ENCODE data around the gene PRKAB1. TPM values are rescaled to one million over a fixed set of nuclear protein-coding genes. Genes with fewer than 3 reads are reported as not detected.

The PRKAB1 gene
- total RNA-seq, 1 donor from 2014 or later = 22.7 TPM

- no peak for TF ChIP-seq CTCF (IDR thresholded peaks at IDR 0.05; ENCODE audit: insufficient read depth, low read depth, low read length)
- TF ChIP-seq EZH2 (IDR thresholded peaks at IDR 0.05; ENCODE audit: insufficient read depth, low read length) = no peak
- no peaks in the 10 kb centered on the region for H3K36me3 ChIP-seq (ENCODE audit: insufficient read depth, low read length)
- H3K36me3 Mint-ChIP-seq (ENCODE audit: low read depth, unreplicated experiment) = no peaks in the 10 kb centered on the region
- H3K4me1 ChIP-seq (ENCODE audit: insufficient read depth, low read length) = peaks cover 10% of the 10 kb centered on the region
- H2AFZ ChIP-seq (ENCODE audit: low read depth, low read length) = no peak overlapping the region
- no peaks in the 10 kb centered on the region for H3K79me2 ChIP-seq (ENCODE audit: insufficient read depth, low read length)
- no peaks in the 10 kb centered on the region for H3K9me3 Mint-ChIP-seq (ENCODE audit: unreplicated experiment)
- H4K20me1 ChIP-seq (ENCODE audit: insufficient read depth, low read length) = peaks cover 4% of the 10 kb centered on the region
- no peak overlapping the region for H3K27ac ChIP-seq (ENCODE audit: low read depth, low read length)
- no peaks in the 10 kb centered on the region for H3K9me3 ChIP-seq (ENCODE audit: insufficient read depth, low read depth, low read length)
- no peak overlapping the region for H3K27ac Mint-ChIP-seq (ENCODE audit: unreplicated experiment)
- no peaks in the 10 kb centered on the region for H3K4me1 Mint-ChIP-seq (ENCODE audit: low read depth, unreplicated experiment)
- H3K4me2 ChIP-seq (ENCODE audit: low read length) = no peak overlapping the region
- H3K4me3 Mint-ChIP-seq (ENCODE audit: unreplicated experiment) = no peak overlapping the region
- no peaks in the 10 kb centered on the region for H3K27me3 Mint-ChIP-seq (ENCODE audit: low read depth, unreplicated experiment)
- no peak for DNase-seq (ENCODE audit: low read depth)
- no peak overlapping the region for H3K4me3 ChIP-seq (ENCODE audit: insufficient read depth, low read depth, low read length)
- H3K9ac ChIP-seq (ENCODE audit: low read length) = no peak overlapping the region
- no peaks in the 10 kb centered on the region for H3K27me3 ChIP-seq (ENCODE audit: insufficient read depth, low read length)
- no peak for FAIRE-seq
Observed at GRCh38 chr12:119689935-119690500, 22.1 kb downstream of the PRKAB1 start.

DNA sequence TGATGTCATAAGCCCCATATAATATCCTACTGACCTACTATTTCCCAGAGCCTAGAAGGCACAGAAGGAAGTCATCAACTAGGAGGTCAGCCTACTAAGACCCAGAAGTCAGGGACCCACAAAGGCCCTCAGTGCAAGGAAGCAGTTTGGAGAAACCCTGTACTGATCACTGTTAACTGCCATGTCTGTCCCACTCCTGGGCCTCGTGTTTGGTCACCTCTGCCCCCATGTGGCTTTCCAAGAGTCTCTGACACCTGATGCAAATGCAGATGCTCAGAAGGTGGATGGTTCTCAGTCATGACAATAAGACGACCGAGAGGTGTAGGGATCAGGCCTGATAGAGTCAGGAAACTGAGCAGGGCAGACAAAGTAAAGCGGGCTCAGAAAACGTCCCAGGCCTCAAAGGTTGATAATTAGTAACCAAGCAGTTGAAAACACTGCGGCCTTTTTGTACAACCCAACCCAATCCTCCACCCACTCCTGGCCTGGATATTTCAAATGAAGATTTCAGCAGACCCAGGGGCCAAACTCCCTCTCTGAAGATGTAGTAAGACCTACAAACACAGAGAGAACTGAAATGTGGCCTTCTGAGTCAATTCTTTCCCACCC, 23.4 kb downstream of the PRKAB1 start:
- H3K79me2 ChIP-seq (ENCODE audit: insufficient read depth, low read length) = no peaks in the 10 kb centered on the region
- FAIRE-seq (no peak), DNase-seq (ENCODE audit: low read depth) (no peak)
- H2AFZ ChIP-seq (ENCODE audit: low read depth, low read length) = no peak overlapping the region
- no peak for TF ChIP-seq EZH2 (IDR thresholded peaks at IDR 0.05; ENCODE audit: insufficient read depth, low read length)
- TF ChIP-seq CTCF (IDR thresholded peaks at IDR 0.05; ENCODE audit: insufficient read depth, low read depth, low read length) = no peak
- H3K4me1 ChIP-seq (ENCODE audit: insufficient read depth, low read length) = peaks cover 10% of the 10 kb centered on the region
- H3K9ac ChIP-seq (ENCODE audit: low read length) = no peak overlapping the region
- H3K27me3 ChIP-seq (ENCODE audit: insufficient read depth, low read length) = no peaks in the 10 kb centered on the region
- no peak overlapping the region for H3K27ac ChIP-seq (ENCODE audit: low read depth, low read length)
- Mint-ChIP-seq H3K36me3 (ENCODE audit: low read depth, unreplicated experiment) (no peaks in the 10 kb centered on the region), H3K4me3 (ENCODE audit: unreplicated experiment) (no peak overlapping the region), H3K4me1 (ENCODE audit: low read depth, unreplicated experiment) (no peaks in the 10 kb centered on the region), H3K9me3 (ENCODE audit: unreplicated experiment) (no peaks in the 10 kb centered on the region), H3K27me3 (ENCODE audit: low read depth, unreplicated experiment) (no peaks in the 10 kb centered on the region), H3K27ac (ENCODE audit: unreplicated experiment) (no peak overlapping the region)
- H3K36me3 ChIP-seq (ENCODE audit: insufficient read depth, low read length) = no peaks in the 10 kb centered on the region
- H4K20me1 ChIP-seq (ENCODE audit: insufficient read depth, low read length) = peaks cover 4% of the 10 kb centered on the region
- H3K9me3 ChIP-seq (ENCODE audit: insufficient read depth, low read depth, low read length) = no peaks in the 10 kb centered on the region
- H3K4me2 ChIP-seq (ENCODE audit: low read length) = no peak overlapping the region
- no peak overlapping the region for H3K4me3 ChIP-seq (ENCODE audit: insufficient read depth, low read depth, low read length)

GRCh38 chr12:119692410-119692809, 24.5 kb downstream of the PRKAB1 start:
- no peak for FAIRE-seq
- H3K9me3 Mint-ChIP-seq (ENCODE audit: unreplicated experiment) = no peaks in the 10 kb centered on the region
- H3K4me1 ChIP-seq (ENCODE audit: insufficient read depth, low read length) = peaks cover 10% of the 10 kb centered on the region
- H4K20me1 ChIP-seq (ENCODE audit: insufficient read depth, low read length) = peaks cover 4% of the 10 kb centered on the region
- no peaks in the 10 kb centered on the region for H3K79me2 ChIP-seq (ENCODE audit: insufficient read depth, low read length)
- no peak for DNase-seq (ENCODE audit: low read depth)
- H2AFZ ChIP-seq (ENCODE audit: low read depth, low read length) = no peak overlapping the region
- no peak overlapping the region for H3K9ac ChIP-seq (ENCODE audit: low read length)
- no peaks in the 10 kb centered on the region for H3K4me1 Mint-ChIP-seq (ENCODE audit: low read depth, unreplicated experiment)
- no peaks in the 10 kb centered on the region for H3K27me3 Mint-ChIP-seq (ENCODE audit: low read depth, unreplicated experiment)
- no peaks in the 10 kb centered on the region for H3K27me3 ChIP-seq (ENCODE audit: insufficient read depth, low read length)
- H3K4me2 ChIP-seq (ENCODE audit: low read length) = no peak overlapping the region
- H3K27ac Mint-ChIP-seq (ENCODE audit: unreplicated experiment) = no peak overlapping the region
- H3K36me3 ChIP-seq (ENCODE audit: insufficient read depth, low read length) = peaks cover under 1% of the 10 kb centered on the region
- no peaks in the 10 kb centered on the region for H3K9me3 ChIP-seq (ENCODE audit: insufficient read depth, low read depth, low read length)
- H3K36me3 Mint-ChIP-seq (ENCODE audit: low read depth, unreplicated experiment) = no peaks in the 10 kb centered on the region
- no peak overlapping the region for H3K4me3 Mint-ChIP-seq (ENCODE audit: unreplicated experiment)
- no peak for TF ChIP-seq CTCF (IDR thresholded peaks at IDR 0.05; ENCODE audit: insufficient read depth, low read depth, low read length)
- TF ChIP-seq EZH2 (IDR thresholded peaks at IDR 0.05; ENCODE audit: insufficient read depth, low read length) = no peak
- H3K4me3 ChIP-seq (ENCODE audit: insufficient read depth, low read depth, low read length) = no peak overlapping the region
- no peak overlapping the region for H3K27ac ChIP-seq (ENCODE audit: low read depth, low read length)
